AG04450 (cell line): ENCODE data around the gene IGF2R. TPM values are rescaled to one million over a fixed set of nuclear protein-coding genes. Genes with fewer than 3 reads are reported as not detected.
"Not testable (repeated sequence)": the region's sequence is repeated elsewhere in the genome, so short reads cannot be mapped to it uniquely, and the experiment has no call there.

Experiments
- CTCF ChIA-PET: fragments of 300-600, 350-600 bp; formaldehyde crosslinking; extraction: SDS; loops from one replicate; lab custom pipeline; 2022; ENCODE audit warnings: antibody characterized with exemption, inconsistent platforms; lab: Charles Lee
- POLR2A ChIA-PET: fragments of 350-600 bp; formaldehyde crosslinking; extraction: SDS; loops from one replicate; lab custom pipeline; 2021; ENCODE audit warnings: antibody characterized with exemption, inconsistent platforms; lab: Yijun Ruan, JAX
- DNase-seq: peaks from one replicate; pipeline ENCODE4 v3.0.0-alpha.2; 2011; ENCODE audit warnings: low read depth, low spot score
- H3K27ac ChIP-seq: one replicate; pipeline ENCODE4 v1.5.1; 2012; ENCODE audit warnings: low read depth, low read length, control low read depth
- H3K27me3 ChIP-seq: one replicate; pipeline ENCODE4 v1.6.0; 2012; ENCODE audit warnings: low read length; ENCODE audit not compliant: control insufficient read depth, insufficient read depth
- H3K4me3 ChIP-seq: 2 replicates; pipeline ENCODE4 v1.5.1; 2011; ENCODE audit warnings: mild to moderate bottlenecking, low read depth, low read length, control low read depth
- H3K9me3 ChIP-seq: 2 replicates; pipeline ENCODE4 v1.5.1; 2012; ENCODE audit warnings: low read length; ENCODE audit not compliant: control insufficient read depth, insufficient read depth
- polyA plus RNA-seq: library from polyadenylated mRNA; depleted of rRNA; stranded (reverse); fragments of >200 nt; gene quantifications from 2 replicates; pipeline ENCODE4 v1.2.3, GENCODE V29; 2011
- TF ChIP-seq, protein P1 (sequence below): IDR thresholded peaks from 2 replicates; pipeline ENCODE4 v1.5.1; 2011; ENCODE audit warnings: low read depth, low read length, control low read depth, inconsistent platforms

The IGF2R gene
- polyA plus RNA-seq, 1 experiment = 40.9 TPM

- no peak for DNase-seq
- Histone ChIP-seq H3K27me3 (no peaks in the 10 kb centered on the region), H3K27ac (no peak overlapping the region), H3K9me3 (peaks cover 7% of the 10 kb centered on the region; the same call in 1 of the 2 replicates), H3K4me3 (no peak overlapping the region)
- ChIA-PET CTCF (interaction anchor here (1.1 kb wide), 1 partner anchor 321 kb away, joined by 4 read pairs; no protein-coding TSS in a partner anchor), POLR2A (no interaction called here)
- TF ChIP-seq, protein P1, sequence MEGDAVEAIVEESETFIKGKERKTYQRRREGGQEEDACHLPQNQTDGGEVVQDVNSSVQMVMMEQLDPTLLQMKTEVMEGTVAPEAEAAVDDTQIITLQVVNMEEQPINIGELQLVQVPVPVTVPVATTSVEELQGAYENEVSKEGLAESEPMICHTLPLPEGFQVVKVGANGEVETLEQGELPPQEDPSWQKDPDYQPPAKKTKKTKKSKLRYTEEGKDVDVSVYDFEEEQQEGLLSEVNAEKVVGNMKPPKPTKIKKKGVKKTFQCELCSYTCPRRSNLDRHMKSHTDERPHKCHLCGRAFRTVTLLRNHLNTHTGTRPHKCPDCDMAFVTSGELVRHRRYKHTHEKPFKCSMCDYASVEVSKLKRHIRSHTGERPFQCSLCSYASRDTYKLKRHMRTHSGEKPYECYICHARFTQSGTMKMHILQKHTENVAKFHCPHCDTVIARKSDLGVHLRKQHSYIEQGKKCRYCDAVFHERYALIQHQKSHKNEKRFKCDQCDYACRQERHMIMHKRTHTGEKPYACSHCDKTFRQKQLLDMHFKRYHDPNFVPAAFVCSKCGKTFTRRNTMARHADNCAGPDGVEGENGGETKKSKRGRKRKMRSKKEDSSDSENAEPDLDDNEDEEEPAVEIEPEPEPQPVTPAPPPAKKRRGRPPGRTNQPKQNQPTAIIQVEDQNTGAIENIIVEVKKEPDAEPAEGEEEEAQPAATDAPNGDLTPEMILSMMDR = no peak
Observed at GRCh38 chr6:160133441-160134336, 164.8 kb downstream of the IGF2R start.

- H3K9me3 ChIP-seq, H3K27ac ChIP-seq, H3K4me3 ChIP-seq, POLR2A ChIA-PET, DNase-seq, H3K27me3 ChIP-seq: not testable (repeated sequence)
- CTCF ChIA-PET = interaction anchor here (1.1 kb wide), 1 partner anchor 321 kb away, joined by 4 read pairs; no protein-coding TSS in a partner anchor
Observed at GRCh38 chr6:160134337-160134751, 165.5 kb downstream of the IGF2R start.

DNA sequence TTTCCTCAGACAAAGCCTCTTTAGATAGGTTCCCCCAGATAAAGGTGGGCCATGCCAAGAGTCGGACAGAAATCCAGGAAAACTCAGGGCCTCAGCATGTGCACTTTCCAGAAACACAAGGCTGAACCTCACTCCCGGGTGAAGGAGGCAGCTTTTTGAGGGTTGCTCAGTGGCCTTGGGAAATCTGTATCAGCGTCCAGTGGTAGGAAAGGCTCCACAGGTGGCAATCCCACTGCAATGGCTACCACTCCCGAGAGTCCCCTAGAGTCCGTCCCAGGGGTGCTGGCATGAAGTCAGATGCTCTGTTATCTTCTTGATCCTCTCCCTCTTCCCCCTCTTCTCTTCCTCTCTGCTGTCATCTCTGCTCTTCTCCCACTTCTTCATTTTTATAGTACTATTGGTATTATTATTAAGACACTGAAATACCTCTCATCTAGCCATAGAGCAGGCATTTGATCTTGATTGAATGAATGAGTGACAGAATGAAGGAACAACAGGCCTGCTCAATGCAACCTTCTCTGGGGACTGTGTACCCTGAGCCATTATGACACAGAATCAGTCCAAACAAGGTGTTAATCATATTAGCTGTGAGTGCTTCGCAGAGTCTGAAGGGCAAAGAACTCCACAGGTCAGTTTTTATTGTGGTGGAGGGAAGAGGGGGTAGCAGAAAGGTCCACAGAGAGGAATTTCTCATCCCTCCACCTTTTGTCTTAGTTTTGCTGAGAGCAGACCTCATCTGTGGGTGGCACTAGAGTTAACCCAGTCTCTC, 166.1 kb downstream of the IGF2R start:
- Histone ChIP-seq H3K9me3 (peaks cover 7% of the 10 kb centered on the region; the same call in 1 of the 2 replicates), H3K27me3 (no peaks in the 10 kb centered on the region), H3K4me3 (no peak overlapping the region), H3K27ac (no peak overlapping the region)
- TF ChIP-seq, protein P1 = no peak
- no peak for DNase-seq
- CTCF ChIA-PET = interaction anchor here (1.1 kb wide), 1 partner anchor 320 kb away, joined by 4 read pairs; no protein-coding TSS in a partner anchor
- POLR2A ChIA-PET = no interaction called here

DNA sequence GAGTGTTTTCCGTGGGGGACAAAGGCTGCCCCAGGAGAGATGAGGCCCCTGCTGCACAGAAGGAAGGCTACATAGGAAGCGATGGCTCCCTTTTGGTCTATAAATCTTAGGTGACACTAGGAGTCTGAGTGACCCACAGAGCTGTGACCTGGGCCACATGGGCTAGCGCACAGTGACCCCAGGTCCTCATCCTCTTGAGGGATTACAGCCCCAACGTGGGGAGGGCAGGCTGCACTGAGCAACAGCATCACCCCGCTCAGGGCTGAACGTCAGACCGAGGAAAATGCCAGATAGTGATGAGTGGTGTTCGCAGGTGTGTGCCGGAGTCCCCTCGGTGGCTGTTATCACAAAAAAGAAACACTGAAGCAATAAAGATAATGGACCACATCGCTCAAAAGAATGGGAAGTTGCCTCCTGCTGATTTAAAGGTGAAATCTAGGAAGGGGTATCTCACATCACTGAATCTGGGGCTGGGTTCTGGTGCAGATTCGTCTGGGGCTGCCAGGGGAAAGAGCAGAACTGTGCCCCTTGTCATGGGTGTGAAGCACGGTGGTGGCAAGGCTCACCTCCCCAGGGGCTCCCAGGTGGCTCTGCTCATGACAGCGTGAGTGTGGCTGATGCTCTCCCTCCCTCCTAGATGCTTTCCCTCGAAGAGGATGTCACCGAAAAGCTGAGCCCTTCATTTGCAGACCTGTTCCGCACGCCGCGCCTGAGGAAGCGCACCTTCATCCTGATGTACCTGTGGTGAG, 167.2 kb downstream of the IGF2R start:
- no peak overlapping the region for H3K27ac ChIP-seq
- no peak for DNase-seq
- H3K27me3 ChIP-seq = no peaks in the 10 kb centered on the region
- TF ChIP-seq, protein P1 = no peak
- H3K9me3 ChIP-seq = peaks cover 7% of the 10 kb centered on the region; the same call in 1 of the 2 replicates
- ChIA-PET POLR2A (no interaction called here), CTCF (interaction anchor here (1.2 to 3.5 kb wide), 2 partner anchors 47 to 319 kb away, joined by 3 to 75 read pairs; no protein-coding TSS in a partner anchor)
- no peak overlapping the region for H3K4me3 ChIP-seq
